HUES64 (cell line): ENCODE data around the gene OR2Z1.

ENCODE experiments used
- H3K27ac ChIP-seq: 2 replicates; pipeline ENCODE4 v1.7.0; 2013; ENCODE audit warnings: low read depth, low read length, inconsistent platforms
- H3K27me3 ChIP-seq: 2 replicates; pipeline ENCODE4 v1.6.1; 2013; ENCODE audit warnings: mild to moderate bottlenecking, low read length; ENCODE audit not compliant: insufficient read depth
- H3K36me3 ChIP-seq: 2 replicates; pipeline ENCODE4 v1.6.1; 2013; ENCODE audit warnings: mild to moderate bottlenecking, low read length; ENCODE audit not compliant: insufficient read depth
- H3K4me1 ChIP-seq: 2 replicates; pipeline ENCODE4 v1.6.1; 2013; ENCODE audit warnings: mild to moderate bottlenecking, low read length, moderate library complexity; ENCODE audit not compliant: insufficient read depth
- H3K4me3 ChIP-seq: 2 replicates; pipeline ENCODE4 v1.5.1; 2013; ENCODE audit warnings: mild to moderate bottlenecking, low read length, moderate library complexity
- H3K9ac ChIP-seq: 2 replicates; pipeline ENCODE4 v1.6.1; 2013; ENCODE audit warnings: mild to moderate bottlenecking, low read depth, low read length
- H3K9me3 ChIP-seq: 2 replicates; pipeline ENCODE4 v1.6.1; 2013; ENCODE audit warnings: low read depth, low read length; ENCODE audit not compliant: insufficient read depth
- WGBS: fragments of 150-250, 120-280 bp; methylation state at CpG from one replicate; pipeline ENCODE4 v1.1.7; 2013; ENCODE audit warnings: missing lambda C conversion rate; 5-methylcytosine and 5-hydroxymethylcytosine counted together

OR2Z1 gene

GRCh38 chr19:8688930-8689329 is 32.5 kb upstream of the OR2Z1 start:
- Histone ChIP-seq H3K4me1 (no peaks in the 10 kb centered on the region), H3K9ac (no peak overlapping the region), H3K4me3 (no peak overlapping the region), H3K36me3 (no peaks in the 10 kb centered on the region), H3K27ac (no peak overlapping the region), H3K27me3 (no peaks in the 10 kb centered on the region), H3K9me3 (peaks cover 10% of the 10 kb centered on the region)
- 93% methylated on average over 14 of the region's 15 CpGs for WGBS

- no peak overlapping the region for H3K27ac ChIP-seq
Observed at GRCh38 chr19:8690753-8691539, 30.5 kb upstream of the OR2Z1 start.

DNA sequence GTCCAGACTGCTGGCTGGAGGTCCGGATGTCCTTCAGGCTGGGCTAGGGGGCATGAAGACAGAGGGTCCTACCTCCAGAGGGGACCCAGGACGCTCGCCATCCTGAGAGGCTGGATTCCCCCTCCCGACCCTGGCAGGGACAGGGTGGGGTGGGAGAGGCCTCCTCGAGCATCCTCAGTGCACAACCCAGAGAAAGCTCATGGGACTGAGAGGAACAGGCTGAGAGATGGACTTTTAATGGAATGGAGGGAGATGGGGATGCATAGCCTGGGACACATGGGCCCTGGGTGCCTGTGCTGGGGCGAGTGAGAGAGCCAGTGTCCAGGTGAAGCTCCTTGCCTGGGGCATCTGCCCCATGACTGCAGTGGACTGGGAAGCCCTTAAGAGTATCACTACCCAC is 25.9 kb upstream of the OR2Z1 start:
- peaks cover 4% of the 10 kb centered on the region for H3K9me3 ChIP-seq
- no peak overlapping the region for H3K9ac ChIP-seq
- H3K4me1 ChIP-seq, result no peaks in the 10 kb centered on the region
- no peaks in the 10 kb centered on the region for H3K36me3 ChIP-seq
- WGBS, result 64% methylated on average over 6 of the region's 6 CpGs
- H3K27ac ChIP-seq, result no peak overlapping the region
- H3K4me3 ChIP-seq, result no peak overlapping the region
- peaks cover 3% of the 10 kb centered on the region; the same call in 1 of the 2 replicates for H3K27me3 ChIP-seq

More at GRCh38 chr19:8690753-8691539, 30.5 kb upstream of the OR2Z1 start:
- Histone ChIP-seq H3K36me3 (no peaks in the 10 kb centered on the region), H3K9me3 (peaks cover 7% of the 10 kb centered on the region; the same call in 1 of the 2 replicates), H3K9ac (no peak overlapping the region), H3K27me3 (no peaks in the 10 kb centered on the region), H3K4me1 (no peaks in the 10 kb centered on the region), H3K4me3 (no peak overlapping the region)
- WGBS, result 48% methylated on average over 5 of the region's 5 CpGs

DNA sequence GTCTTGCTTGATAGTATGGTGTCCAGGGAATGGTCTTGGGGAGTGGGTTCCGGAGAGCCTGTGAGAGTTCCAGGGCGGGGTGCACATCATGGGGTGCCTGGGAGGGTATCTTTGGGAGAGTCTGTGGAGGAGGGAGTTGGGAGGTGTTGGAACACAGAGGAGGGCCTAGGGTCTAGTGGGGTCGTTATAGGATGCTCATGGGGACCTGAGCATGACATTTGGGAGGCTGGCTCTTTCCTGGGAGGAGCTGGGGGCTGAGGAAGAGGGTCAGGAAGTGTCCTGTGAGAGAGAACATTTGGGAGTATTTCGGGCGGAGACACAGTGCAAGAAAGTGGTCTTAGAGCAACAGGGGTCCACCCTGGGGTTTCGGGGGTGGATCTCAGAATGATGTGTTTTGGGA is 25.5 kb upstream of the OR2Z1 start:
- Histone ChIP-seq H3K4me3 (no peak overlapping the region), H3K36me3 (no peaks in the 10 kb centered on the region), H3K27ac (no peak overlapping the region), H3K9ac (no peak overlapping the region), H3K9me3 (peaks cover 4% of the 10 kb centered on the region), H3K27me3 (peaks cover 3% of the 10 kb centered on the region; the same call in 1 of the 2 replicates), H3K4me1 (no peaks in the 10 kb centered on the region)
- WGBS, result 65% methylated on average over 6 of the region's 6 CpGs

GRCh38 chr19:8696993-8697392 is 24.4 kb upstream of the OR2Z1 start:
- Histone ChIP-seq H3K9ac (no peak overlapping the region), H3K36me3 (no peaks in the 10 kb centered on the region), H3K27ac (no peak overlapping the region), H3K27me3 (peaks cover 3% of the 10 kb centered on the region; the same call in 1 of the 2 replicates), H3K9me3 (peaks cover 7% of the 10 kb centered on the region), H3K4me3 (no peak overlapping the region), H3K4me1 (no peaks in the 10 kb centered on the region)
- WGBS, result 76% methylated on average over 1 of the region's 1 CpG

GRCh38 chr19:8697671-8698432 is 23.6 kb upstream of the OR2Z1 start:
- 78% methylated on average over 60 of the region's 60 CpGs for WGBS
- Histone ChIP-seq H3K36me3 (no peaks in the 10 kb centered on the region), H3K9ac (no peak overlapping the region), H3K4me1 (no peaks in the 10 kb centered on the region), H3K9me3 (peaks cover 7% of the 10 kb centered on the region), H3K27ac (no peak overlapping the region), H3K4me3 (no peak overlapping the region), H3K27me3 (peaks cover 3% of the 10 kb centered on the region; the same call in 1 of the 2 replicates)

GRCh38 chr19:8698433-8699063 is 22.9 kb upstream of the OR2Z1 start, which contains the start of gene ACTL9:
Gene ACTL9 (minus strand): TSS chr19:8698795. CDS start chr19:8698701, 94 bp downstream.
- 73% methylated on average over 23 of the region's 23 CpGs for WGBS
- H3K27ac ChIP-seq, result no peak within 1 kb of the TSS
- no peak within 1 kb of the TSS for H3K9ac ChIP-seq
- H3K27me3 ChIP-seq, result peaks cover 3% of the 10 kb centered on the region; the same call in 1 of the 2 replicates
- H3K4me1 ChIP-seq, result no peaks in the 10 kb centered on the region
- peaks cover 7% of the 10 kb centered on the region for H3K9me3 ChIP-seq
- H3K4me3 ChIP-seq, result no peak within 1 kb of the TSS
- no peaks in the 10 kb centered on the region for H3K36me3 ChIP-seq

GRCh38 chr19:8699908-8700307 is 21.5 kb upstream of the OR2Z1 start:
- H3K27me3 ChIP-seq, result peaks cover 3% of the 10 kb centered on the region; the same call in 1 of the 2 replicates
- no peaks in the 10 kb centered on the region for H3K4me1 ChIP-seq
- H3K36me3 ChIP-seq, result no peaks in the 10 kb centered on the region

DNA sequence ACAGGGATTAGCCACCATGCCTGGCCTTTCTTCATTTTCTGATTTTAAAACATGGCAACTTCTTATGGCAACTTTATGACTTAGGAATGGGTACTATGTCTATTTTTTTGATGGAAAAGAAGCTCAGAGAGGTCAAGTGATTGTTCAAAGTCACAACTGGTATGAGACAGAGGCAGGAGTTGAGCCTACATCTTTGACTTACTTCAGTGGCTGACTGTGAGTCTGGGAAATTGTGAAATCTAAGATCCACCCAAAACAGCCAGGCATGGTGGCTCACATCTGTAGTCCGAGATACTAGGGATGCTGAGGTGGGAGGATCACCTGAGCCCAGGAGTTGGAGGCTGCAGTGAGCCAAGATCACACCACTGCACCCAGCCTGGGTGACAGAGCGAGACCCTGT is 20.5 kb upstream of the OR2Z1 start:
- peaks cover 3% of the 10 kb centered on the region; the same call in 1 of the 2 replicates for H3K27me3 ChIP-seq
- H3K4me3 ChIP-seq, result no peak overlapping the region
- H3K4me1 ChIP-seq, result no peaks in the 10 kb centered on the region
- H3K9me3 ChIP-seq, result peaks cover 12% of the 10 kb centered on the region
- H3K27ac ChIP-seq, result no peak overlapping the region
- H3K9ac ChIP-seq, result no peak overlapping the region
- WGBS, result 87% methylated on average over 2 of the region's 2 CpGs
- H3K36me3 ChIP-seq, result no peaks in the 10 kb centered on the region

More at GRCh38 chr19:8699908-8700307, 21.5 kb upstream of the OR2Z1 start:
- Histone ChIP-seq H3K27ac (no peak overlapping the region), H3K4me3 (no peak overlapping the region), H3K9ac (no peak overlapping the region), H3K9me3 (peaks cover 10% of the 10 kb centered on the region)

- 47% methylated on average over 1 of the region's 5 CpGs for WGBS
- H3K4me3 ChIP-seq, result no peak overlapping the region
- peaks cover 3% of the 10 kb centered on the region; the same call in 1 of the 2 replicates for H3K27me3 ChIP-seq
- no peaks in the 10 kb centered on the region for H3K36me3 ChIP-seq
- no peaks in the 10 kb centered on the region for H3K4me1 ChIP-seq
- no peak overlapping the region for H3K27ac ChIP-seq
- peaks cover 13% of the 10 kb centered on the region for H3K9me3 ChIP-seq
- no peak overlapping the region for H3K9ac ChIP-seq
Observed at GRCh38 chr19:8702350-8702749, 19.1 kb upstream of the OR2Z1 start.

DNA sequence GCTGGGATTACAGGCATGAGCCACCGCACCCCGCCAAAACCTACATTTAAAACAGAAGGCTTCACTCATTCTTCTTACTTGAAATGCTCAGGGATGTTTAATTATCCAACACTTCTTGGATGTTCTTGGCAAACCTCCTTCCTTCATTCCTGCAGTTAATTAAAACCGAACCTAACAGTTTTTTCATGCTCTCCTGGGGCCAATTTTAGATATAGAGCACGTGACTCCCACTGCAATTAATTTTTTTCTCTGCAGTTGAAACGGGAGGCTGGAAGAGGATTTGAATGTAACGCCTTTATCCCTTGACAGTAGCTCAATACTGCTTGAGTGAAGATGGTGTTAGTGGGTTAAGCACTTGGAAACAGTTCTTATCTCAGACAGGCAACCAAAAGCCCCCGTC is 18.2 kb upstream of the OR2Z1 start:
- H3K4me1 ChIP-seq, result no peaks in the 10 kb centered on the region
- peaks cover 13% of the 10 kb centered on the region for H3K9me3 ChIP-seq
- 76% methylated on average over 7 of the region's 7 CpGs for WGBS
- H3K36me3 ChIP-seq, result no peaks in the 10 kb centered on the region
- H3K27me3 ChIP-seq, result peaks cover 3% of the 10 kb centered on the region; the same call in 1 of the 2 replicates
- H3K27ac ChIP-seq, result no peak overlapping the region
- H3K9ac ChIP-seq, result no peak overlapping the region
- H3K4me3 ChIP-seq, result no peak overlapping the region
